HCT116 (cell line): ENCODE data around the gene MORN5. TPM values are rescaled to one million over a fixed set of nuclear protein-coding genes. Genes with fewer than 3 reads are reported as not detected.

Experiments used
- ATAC-seq: fragments of 200-7000 bp; cut with Tn5 transposase; 2 replicates; pipeline ENCODE4 v1.9.1; 2020; ENCODE audit warnings: mild to moderate bottlenecking, moderate library complexity
- BruUV-seq: library from RNA; stranded (reverse); fragments of 400-500 nt; replicated peaks from 2 replicates; lab custom pipeline; 2021; lab: Mats Ljungman, UMichigan
- CTCF ChIA-PET: fragments of 300-600 bp; sonication (Branson Sonifier 250); formaldehyde crosslinking; loops from one replicate; lab custom pipeline; 2021; ENCODE audit warnings: antibody characterized with exemption; lab: Charles Lee
- POLR2A ChIA-PET: fragments of 300-600, 350-600 bp; sonication (Branson Sonifier 250); formaldehyde crosslinking; loops from one replicate; lab custom pipeline; 2021; ENCODE audit warnings: antibody characterized with exemption; lab: Charles Lee
- RAD21 ChIA-PET, 2 experiments: fragments of 300-600 bp; sonication (Branson Sonifier 250); formaldehyde crosslinking; loops; one replicate each; lab custom pipeline; 2023; ENCODE audit warnings: low total read pairs in 2 of 2; ENCODE audit not compliant: uncharacterized antibody in 2 of 2, unreplicated experiment in 2 of 2, low non-redundant PET in 1 of 2; lab: Charles Lee
- DNase-seq: peaks from one replicate; pipeline ENCODE4 v3.0.0-alpha.2; 2010; ENCODE audit warnings: low read depth, low spot score
- H2AFZ ChIP-seq: fragments of 200-600 bp; shearing (Covaris generic), sonication (generic); 2 replicates; pipeline ENCODE4 v1.6.1; 2017; ENCODE audit warnings: low read depth, mixed run types, mixed read lengths, antibody characterized with exemption, low read length; ENCODE audit not compliant: poor library complexity, severe bottlenecking
- H3K27ac ChIP-seq: 2 replicates; pipeline ENCODE4 v1.5.1; 2012; ENCODE audit warnings: low read depth, low read length
- H3K27me3 ChIP-seq: fragments of 200-600 bp; sonication (generic); 2 replicates; pipeline ENCODE4 v1.6.1; 2016; ENCODE audit warnings: mixed run types, low read length, mixed read lengths; ENCODE audit not compliant: insufficient read depth
- H3K36me3 ChIP-seq, 2 experiments: fragments of 200-500 bp in 1 of 2; fragments of 200-600 bp in 1 of 2; sonication (Bioruptor generic) in 1 of 2; sonication (generic) in 1 of 2; 2 replicates each; pipeline versions ENCODE4 v1.5.1 to v1.6.1; 2014 to 2016; ENCODE audit warnings: low read length in 2 of 2, inconsistent platforms in 1 of 2, mixed read lengths in 1 of 2, mixed run types in 1 of 2; ENCODE audit not compliant: insufficient read depth in 2 of 2, control insufficient read depth in 1 of 2
- H3K4me1 ChIP-seq, 2 experiments: fragments of 200-600 bp in 1 of 2; sonication (generic) in 1 of 2; 2 replicates each; pipeline versions ENCODE4 v1.5.1 to v1.6.1; 2012 to 2017; ENCODE audit warnings: low read length in 2 of 2, inconsistent platforms in 1 of 2, mild to moderate bottlenecking in 1 of 2, mixed read lengths in 1 of 2, mixed run types in 1 of 2, moderate library complexity in 1 of 2; ENCODE audit not compliant: insufficient read depth in 2 of 2, control insufficient read depth in 1 of 2
- H3K4me2 ChIP-seq: fragments of 200-600 bp; sonication (generic); 2 replicates; pipeline ENCODE4 v1.6.1; 2017; ENCODE audit warnings: mixed run types, low read length, mixed read lengths
- H3K4me3 ChIP-seq, 2 experiments: fragments of 200-600 bp in 1 of 2; sonication (generic) in 1 of 2; replicated peaks in 1 of 2; 2 replicates each; pipeline ENCODE4 v1.5.1; 2011 to 2016; ENCODE audit warnings: low read length in 2 of 2, control low read depth in 1 of 2, low read depth in 1 of 2, mild to moderate bottlenecking in 1 of 2, mixed read lengths in 1 of 2, mixed run types in 1 of 2
- H3K79me2 ChIP-seq: fragments of 200-600 bp; sonication (generic); 2 replicates; pipeline ENCODE4 v1.6.1; 2017; ENCODE audit warnings: mild to moderate bottlenecking, mixed run types, low read length, moderate library complexity, mixed read lengths; ENCODE audit not compliant: insufficient read depth
- H3K9ac ChIP-seq: fragments of 200-600 bp; sonication (generic); 2 replicates; pipeline ENCODE4 v1.6.1; 2016; ENCODE audit warnings: low read length, mixed read lengths
- H3K9me2 ChIP-seq: fragments of 200-600 bp; sonication (generic), shearing (Covaris generic); 2 replicates; pipeline ENCODE4 v1.6.1; 2017; ENCODE audit warnings: mixed run types, mild to moderate bottlenecking, moderate library complexity; ENCODE audit not compliant: insufficient read depth
- H3K9me3 ChIP-seq, 2 experiments: fragments of 200-500 bp in 1 of 2; fragments of 200-600 bp in 1 of 2; sonication (Bioruptor generic) in 1 of 2; sonication (generic) in 1 of 2; 2 replicates each; pipeline ENCODE4 v1.6.1; 2014 to 2017; ENCODE audit warnings: low read length in 2 of 2, mixed read lengths in 2 of 2, inconsistent platforms in 1 of 2, low read depth in 1 of 2, mild to moderate bottlenecking in 1 of 2, mixed run types in 1 of 2, moderate library complexity in 1 of 2; ENCODE audit not compliant: control insufficient read depth in 1 of 2, insufficient read depth in 1 of 2
- H4K20me1 ChIP-seq: fragments of 200-600 bp; sonication (generic), shearing (Covaris generic); 2 replicates; pipeline ENCODE4 v1.6.1; 2017; ENCODE audit warnings: mixed run types, mild to moderate bottlenecking, moderate library complexity; ENCODE audit not compliant: insufficient read depth
- ATF3 ChIP-seq: IDR thresholded peaks from 2 replicates; pipeline ENCODE4 v1.6.1; 2012
- CBX3 ChIP-seq: IDR thresholded peaks from 2 replicates; pipeline ENCODE4 v1.6.1; 2012; ENCODE audit warnings: low read depth
- CEBPB ChIP-seq: IDR thresholded peaks from 2 replicates; pipeline ENCODE4 v1.6.1; 2012; ENCODE audit warnings: low read depth
- ELF1 ChIP-seq: IDR thresholded peaks from 2 replicates; pipeline ENCODE4 v1.6.1; 2012; ENCODE audit warnings: low read depth, borderline replicate concordance
- EZH2phosphoT487 ChIP-seq: fragments of 200-600 bp; IDR thresholded peaks from 2 replicates; pipeline ENCODE4 v1.6.1; 2018; ENCODE audit warnings: antibody characterized with exemption, borderline replicate concordance
- FOSL1 ChIP-seq: IDR thresholded peaks from 2 replicates; pipeline ENCODE4 v1.6.1; 2012; ENCODE audit warnings: low read depth
- JUND ChIP-seq: IDR thresholded peaks from 2 replicates; pipeline ENCODE4 v1.6.1; 2012
- MAX ChIP-seq: IDR thresholded peaks from 2 replicates; pipeline ENCODE4 v1.6.1; 2012
- POLR2A ChIP-seq: IDR thresholded peaks from 2 replicates; pipeline ENCODE4 v1.7.0; 2011; ENCODE audit warnings: borderline replicate concordance; ENCODE audit not compliant: insufficient read depth, insufficient read length; ENCODE audit errors: extremely low read depth
- RAD21 ChIP-seq: IDR thresholded peaks from 2 replicates; pipeline ENCODE4 v1.6.1; 2012; ENCODE audit warnings: low read depth, mild to moderate bottlenecking
- SIN3A ChIP-seq: IDR thresholded peaks from 2 replicates; pipeline ENCODE4 v1.6.1; 2012; ENCODE audit warnings: low read depth
- SP1 ChIP-seq: IDR thresholded peaks from 2 replicates; pipeline ENCODE4 v1.6.1; 2012; ENCODE audit warnings: low read depth
- SRF ChIP-seq: IDR thresholded peaks from 2 replicates; pipeline ENCODE4 v1.6.1; 2012; ENCODE audit warnings: low read depth
- ZNF274 ChIP-seq: fragments of 200-500 bp; sonication (Bioruptor generic); IDR thresholded peaks from 2 replicates; pipeline ENCODE4 v1.6.1; 2014; ENCODE audit warnings: mild to moderate bottlenecking, low read depth, low read length, inconsistent platforms
- intact Hi-C: fragments of 100-400 bp; cut with micrococcal nuclease; formaldehyde crosslinking; loops from 2 replicates; pipeline ENCODE4 v1.10.0; 2022
- total RNA-seq: library from RNA; stranded (reverse); gene quantifications from one replicate; pipeline ENCODE4 v1.2.1, GENCODE V29; 2021; ENCODE audit not compliant: unreplicated experiment

Gene MORN5
- total RNA-seq, 1 experiment from 2014 or later: not detected

GRCh38 chr9:122130837-122131236 lies 28.9 kb upstream of the MORN5 start:
- ATAC-seq (no peak), DNase-seq (no peak)
- intact Hi-C loops: no loop called here
- BruUV-seq: no TSS peak
- ChIA-PET POLR2A (no interaction called here), RAD21 (no interaction called here), CTCF (no interaction called here)
- Histone ChIP-seq H3K9me2 (no peaks in the 10 kb centered on the region), H3K9me3 (no peaks in the 10 kb centered on the region), H3K4me2 (no peak overlapping the region), H3K27me3 (no peaks in the 10 kb centered on the region), H3K4me1 (peaks cover 0 to under 1% of the 10 kb centered on the region in 2 experiments; a peak in 1 of 4 replicates), H3K4me3 (no peak overlapping the region), H3K27ac (no peak overlapping the region), H3K9ac (no peak overlapping the region), H4K20me1 (no peaks in the 10 kb centered on the region), H3K79me2 (no peaks in the 10 kb centered on the region), H3K36me3 (no peaks in the 10 kb centered on the region), H2AFZ (no peak overlapping the region)
- no peak for TF ChIP-seq ATF3
- TF ChIP-seq EZH2phosphoT487: no peak
- TF ChIP-seq SP1: no peak

- no TSS peak for BruUV-seq
- ATAC-seq: no peak
- TF ChIP-seq MAX (no peak), POLR2A (no peak), CBX3 (no peak), SIN3A (no peak), ELF1 (no peak), ZNF274 (no peak), EZH2phosphoT487 (no peak), JUND (no peak), SP1 (no peak), CEBPB (no peak), FOSL1 (no peak), ATF3 (no peak), RAD21 (no peak), SRF (no peak)
- TF ChIP-seq, all 23 proteins: peak for 0
- Histone ChIP-seq H3K27me3 (no peaks in the 10 kb centered on the region), H4K20me1 (no peaks in the 10 kb centered on the region), H3K9me2 (no peaks in the 10 kb centered on the region), H3K9ac (no peak overlapping the region), H2AFZ (no peak overlapping the region), H3K4me2 (no peak overlapping the region), H3K4me1 (no peaks in the 10 kb centered on the region), H3K27ac (no peak overlapping the region), H3K4me3 (no peak overlapping the region), H3K79me2 (no peaks in the 10 kb centered on the region), H3K36me3 (no peaks in the 10 kb centered on the region), H3K9me3 (no peaks in the 10 kb centered on the region)
- ChIA-PET RAD21 (no interaction called here), POLR2A (no interaction called here), CTCF (no interaction called here)
- DNase-seq: no peak
- intact Hi-C loops: no loop called here
These were observed 28.2 kb upstream of the MORN5 start for GRCh38 chr9:122131401-122132001.
